GM23248 (cell line): ENCODE results near the gene MFSD11.

Experiments
- EZH2 ChIP-seq: fragments of 200-600 bp; sonication (generic); IDR thresholded peaks from 2 replicates; pipeline ENCODE4 v1.6.1; 2018; ENCODE audit warnings: antibody characterized with exemption, mild to moderate bottlenecking; ENCODE audit not compliant: insufficient read depth, poor library complexity, severe bottlenecking
- EZH2phosphoT487 ChIP-seq: fragments of 200-600 bp; sonication (generic); IDR thresholded peaks from 2 replicates; pipeline ENCODE4 v1.6.1; 2018; ENCODE audit warnings: antibody characterized with exemption, moderate library complexity, mild to moderate bottlenecking, low read depth; ENCODE audit not compliant: insufficient read depth

GRCh38 chr17:76691379-76692191 is 46.3 kb upstream of the MFSD11 start:
- no peak for TF ChIP-seq EZH2
- no peak for TF ChIP-seq EZH2phosphoT487
